A673 (cell line): ENCODE results near the gene ZNF496. TPM values are rescaled to one million over a fixed set of nuclear protein-coding genes. Genes with fewer than 3 reads are reported as not detected.
"Not testable (repeated sequence)": the region's sequence is repeated elsewhere in the genome, so short reads cannot be mapped to it uniquely, and the experiment has no call there.

Experiments
- BruUV-seq: library from RNA; stranded (reverse); fragments of 400-500 nt; replicated peaks from 2 replicates; lab custom pipeline; 2021; lab: Mats Ljungman, UMichigan
- CTCF ChIA-PET: fragments of 300-600 bp; sonication (Branson Sonifier 250); formaldehyde crosslinking; loops from one replicate; lab custom pipeline; 2022; ENCODE audit warnings: antibody characterized with exemption; lab: Charles Lee
- POLR2A ChIA-PET: fragments of 300-600 bp; sonication (Branson Sonifier 250); formaldehyde crosslinking; loops from one replicate; lab custom pipeline; 2022; ENCODE audit warnings: antibody characterized with exemption; ENCODE audit not compliant: low non-redundant PET; lab: Charles Lee
- DNase-seq: peaks from one replicate; pipeline ENCODE4 v3.0.0-alpha.2; 2015; ENCODE audit warnings: low spot score
- H3K27ac ChIP-seq: fragments of 200-600 bp; sonication (generic); 2 replicates; pipeline ENCODE4 v1.5.1; 2016; ENCODE audit warnings: mixed run types, low read depth, mild to moderate bottlenecking, mixed read lengths, antibody characterized with exemption, low read length; ENCODE audit not compliant: poor library complexity, severe bottlenecking
- H3K27me3 ChIP-seq: fragments of 200-600 bp; sonication (generic); replicated peaks from 2 replicates; pipeline ENCODE4 v1.6.1; 2017; ENCODE audit warnings: mixed run types, low read depth, mild to moderate bottlenecking, mixed read lengths, antibody characterized with exemption, low read length; ENCODE audit not compliant: insufficient read depth, poor library complexity
- H3K36me3 ChIP-seq: fragments of 200-600 bp; sonication (generic); 2 replicates; pipeline ENCODE4 v1.6.1; 2016; ENCODE audit warnings: mixed run types, mild to moderate bottlenecking, mixed read lengths, antibody characterized with exemption, low read length; ENCODE audit not compliant: insufficient read depth, poor library complexity, severe bottlenecking
- H3K4me1 ChIP-seq: fragments of 200-600 bp; sonication (generic); 2 replicates; pipeline ENCODE4 v1.6.1; 2017; ENCODE audit warnings: mixed run types, mild to moderate bottlenecking, mixed read lengths, antibody characterized with exemption, low read length; ENCODE audit not compliant: insufficient read depth, poor library complexity, severe bottlenecking
- H3K4me3 ChIP-seq: fragments of 200-600 bp; sonication (generic); 2 replicates; pipeline ENCODE4 v1.5.1; 2016; ENCODE audit warnings: low read depth, mixed run types, mild to moderate bottlenecking, mixed read lengths, low read length; ENCODE audit not compliant: poor library complexity, severe bottlenecking
- H3K9me3 ChIP-seq: fragments of 200-600 bp; sonication (generic); 2 replicates; pipeline ENCODE4 v1.6.1; 2016; ENCODE audit warnings: mixed run types, low read depth, mild to moderate bottlenecking, mixed read lengths, antibody characterized with exemption, low read length; ENCODE audit not compliant: poor library complexity, severe bottlenecking
- CTCF ChIP-seq: fragments of 300-800, 200-600 bp; sonication (generic); conservative IDR thresholded peaks from 2 replicates; pipeline ENCODE4 v1.5.1; 2017; ENCODE audit warnings: low read depth, mild to moderate bottlenecking, antibody characterized with exemption, low read length, moderate library complexity, mixed read lengths
- EZH2 ChIP-seq: fragments of 200-600 bp; sonication (generic); IDR thresholded peaks from 2 replicates; pipeline ENCODE4 v1.6.1; 2017; ENCODE audit warnings: borderline replicate concordance, low read depth, mild to moderate bottlenecking, mixed read lengths, antibody characterized with exemption, low read length; ENCODE audit not compliant: poor library complexity, severe bottlenecking
- intact Hi-C: fragments of 100-400 bp; cut with micrococcal nuclease; formaldehyde crosslinking; loops from one replicate; pipeline ENCODE4 v1.10.0; 2022; ENCODE audit not compliant: unreplicated experiment
- total RNA-seq: library from RNA; stranded (reverse); gene quantifications from 2 replicates; pipeline ENCODE4 v1.2.3, GENCODE V29; 2021

Gene ZNF496
- total RNA-seq, 1 experiment from 2014 or later = 30.2 TPM

GRCh38 chr1:247376659-247377058, 45.0 kb upstream of the ZNF496 start:
- DNase-seq = peak; percentile 67
- Histone ChIP-seq H3K4me3 (no peak overlapping the region), H3K27me3 (no peaks in the 10 kb centered on the region), H3K36me3 (no peaks in the 10 kb centered on the region), H3K4me1 (peaks cover 7% of the 10 kb centered on the region), H3K9me3 (no peaks in the 10 kb centered on the region), H3K27ac (no peak overlapping the region)
- TF ChIP-seq EZH2 (no peak), CTCF (no peak)
- POLR2A ChIA-PET = no interaction called here
- intact Hi-C loops = no loop called here
- no TSS peak for BruUV-seq
- CTCF ChIA-PET = no interaction called here

GRCh38 chr1:247375747-247376146, 44.1 kb upstream of the ZNF496 start:
- POLR2A ChIA-PET = no interaction called here
- Histone ChIP-seq H3K27me3 (no peaks in the 10 kb centered on the region), H3K27ac (no peak overlapping the region), H3K4me1 (peaks cover 7% of the 10 kb centered on the region), H3K9me3 (no peaks in the 10 kb centered on the region), H3K36me3 (no peaks in the 10 kb centered on the region), H3K4me3 (no peak overlapping the region)
- CTCF ChIA-PET = no interaction called here
- DNase-seq = no peak
- BruUV-seq = no TSS peak
- intact Hi-C loops = no loop called here
- TF ChIP-seq CTCF (no peak), EZH2 (no peak)

- DNase-seq, H3K9me3 ChIP-seq, H3K4me1 ChIP-seq, H3K27ac ChIP-seq, H3K36me3 ChIP-seq, BruUV-seq, H3K4me3 ChIP-seq, intact Hi-C loops, H3K27me3 ChIP-seq: not testable (repeated sequence)
- ChIA-PET POLR2A (interaction anchor here (0.6 kb wide), 1 partner anchor 201 kb away, joined by 3 read pairs; no protein-coding TSS in a partner anchor), CTCF (interaction anchor here (0.7 kb wide), 1 partner anchor 23 kb away, joined by 3 read pairs; no protein-coding TSS in a partner anchor)
These were observed 43.1 kb upstream of the ZNF496 start for GRCh38 chr1:247374651-247375334.
